Measurements from ENCODE around the gene LTC4S.
A peak's percentile ranks its signal among the peaks of the same experiment; 100 is the strongest.
"Not testable (repeated sequence)": the region's sequence is repeated elsewhere in the genome, so short reads cannot be mapped to it uniquely, and the experiment has no call there.

The LTC4S gene

GRCh38 chr5:179793468-179794139 is at the start of gene LTC4S:
LTC4S (plus strand) TSS chr5:179793986; CDS start chr5:179794081, 95 bp downstream.
- DNase-seq (ENCODE audit: low read depth) = no peak

DNA sequence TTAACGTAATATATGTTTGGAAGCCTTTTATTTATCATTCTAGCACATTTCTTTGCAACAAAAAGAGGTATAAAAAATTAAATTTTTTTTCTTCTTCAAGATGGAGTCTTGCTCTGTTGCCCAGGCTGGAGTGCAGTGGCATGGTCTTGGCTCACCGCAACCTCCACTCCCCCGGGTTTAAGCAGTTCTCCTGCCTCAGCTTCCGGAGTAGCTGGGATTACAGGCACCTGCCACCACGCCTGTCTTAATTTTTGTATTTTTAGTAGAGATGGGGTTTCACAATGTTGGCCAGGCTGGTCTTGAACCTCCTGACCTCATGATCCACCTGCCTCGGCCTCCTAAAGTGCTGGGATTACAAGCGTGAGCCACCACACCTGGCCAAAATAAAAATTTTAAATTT is 49.7 kb upstream of the LTC4S start:
- not testable (repeated sequence) for DNase-seq (ENCODE audit: low read depth)

DNA sequence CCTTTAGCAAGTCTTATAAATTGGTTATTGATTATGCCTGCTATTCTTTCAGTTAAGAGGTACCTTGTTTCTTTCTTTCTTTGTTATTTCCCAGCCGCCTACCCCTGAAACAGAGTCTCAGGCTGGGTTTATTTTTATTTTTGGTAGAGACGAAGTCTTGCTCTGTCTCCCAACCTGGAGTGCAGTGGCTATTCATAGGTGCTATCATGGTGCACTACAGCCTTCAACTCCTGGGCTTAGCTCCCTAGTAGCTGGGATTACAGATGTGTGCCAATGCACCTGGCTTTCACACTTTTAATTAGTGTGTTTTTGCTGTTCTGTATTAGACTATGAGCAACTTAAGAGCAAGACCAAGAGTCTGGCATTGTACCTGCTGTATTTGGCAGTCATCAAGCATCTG is 46.9 kb upstream of the LTC4S start:
- DNase-seq (ENCODE audit: low read depth) = no peak

DNA sequence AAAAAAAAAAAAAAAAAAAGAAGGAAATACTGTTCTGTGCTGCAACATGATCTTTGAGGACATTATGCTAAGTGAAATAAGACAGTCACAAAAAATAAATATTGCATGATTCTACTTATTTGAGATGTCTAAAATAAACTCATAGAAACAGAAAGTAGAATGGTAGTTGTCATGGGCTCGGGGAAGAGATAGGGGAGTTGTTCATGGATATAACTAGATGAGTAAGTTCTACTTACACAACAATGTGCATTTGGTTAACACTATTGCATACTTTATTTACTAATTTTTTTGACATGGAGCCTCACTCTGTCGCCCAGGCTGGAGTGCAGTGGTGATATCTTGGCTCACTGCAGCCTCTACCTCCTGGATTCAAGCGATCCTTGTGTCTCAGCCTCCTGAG is 46.0 kb upstream of the LTC4S start:
- DNase-seq (ENCODE audit: low read depth) = no peak

- no peak for DNase-seq (ENCODE audit: low read depth)
Observed at GRCh38 chr5:179749857-179750508, 43.8 kb upstream of the LTC4S start.

DNA sequence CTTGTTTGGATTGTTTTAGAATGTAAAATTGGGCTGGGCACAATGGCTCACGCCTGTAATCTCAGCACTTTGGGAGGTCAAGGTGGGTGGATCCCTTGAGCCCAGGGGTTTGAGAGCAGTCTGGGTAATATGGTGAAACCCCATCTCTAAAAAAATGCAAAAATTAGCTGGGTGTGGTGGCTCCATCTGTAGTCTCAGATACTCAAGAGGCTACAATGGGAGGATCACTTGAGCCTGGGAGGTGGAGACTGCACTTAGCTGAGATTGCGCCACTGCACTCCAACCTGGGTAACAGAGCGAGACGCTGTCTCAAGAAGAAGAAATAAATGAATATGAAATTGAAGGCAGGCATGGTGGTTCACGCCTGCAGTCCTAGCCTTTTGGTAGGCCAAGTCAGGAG is 39.8 kb upstream of the LTC4S start:
- DNase-seq (ENCODE audit: low read depth) = no peak

GRCh38 chr5:179755022-179755421 is 38.8 kb upstream of the LTC4S start:
- DNase-seq (ENCODE audit: low read depth) = no peak

- DNase-seq (ENCODE audit: low read depth) = no peak
Observed at GRCh38 chr5:179758955-179759354, 34.8 kb upstream of the LTC4S start.

GRCh38 chr5:179759581-179760551 is 33.9 kb upstream of the LTC4S start:
- DNase-seq (ENCODE audit: low read depth) = no peak

DNA sequence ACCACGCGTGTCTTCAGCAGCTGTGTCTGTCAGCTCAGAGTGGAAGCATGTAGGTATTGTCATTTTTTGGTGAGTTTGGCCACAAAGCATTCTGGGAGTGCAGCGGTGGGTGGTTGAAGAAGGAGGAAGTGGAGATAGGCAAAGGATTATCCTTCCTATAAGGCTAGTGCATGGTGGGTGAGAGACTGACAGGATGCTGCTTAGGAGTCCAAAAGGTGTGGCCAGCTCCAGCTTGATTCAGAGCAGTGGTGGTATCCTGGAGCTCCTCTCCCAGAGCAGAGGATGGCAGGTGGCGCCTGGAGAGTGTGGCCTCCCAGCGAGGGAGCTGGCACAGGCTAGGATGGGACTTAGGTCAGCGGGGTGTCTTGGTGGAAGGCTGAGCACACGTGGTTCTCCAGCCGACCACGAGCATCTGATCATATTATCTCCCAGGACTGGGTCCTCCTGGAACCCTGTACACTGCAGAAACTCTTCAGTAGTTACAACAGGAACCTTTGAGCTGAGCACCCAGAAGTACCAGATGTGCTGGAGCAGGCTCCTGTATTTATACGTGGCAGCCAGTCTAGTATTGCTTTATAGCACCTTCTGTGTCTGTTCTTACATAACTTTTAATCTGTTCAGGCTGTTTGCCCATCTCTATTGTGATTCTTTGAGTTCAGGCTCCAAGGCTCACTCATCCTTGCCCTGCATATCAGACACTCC is 31.6 kb upstream of the LTC4S start:
- peak; percentile 42 for DNase-seq (ENCODE audit: low read depth)

DNA sequence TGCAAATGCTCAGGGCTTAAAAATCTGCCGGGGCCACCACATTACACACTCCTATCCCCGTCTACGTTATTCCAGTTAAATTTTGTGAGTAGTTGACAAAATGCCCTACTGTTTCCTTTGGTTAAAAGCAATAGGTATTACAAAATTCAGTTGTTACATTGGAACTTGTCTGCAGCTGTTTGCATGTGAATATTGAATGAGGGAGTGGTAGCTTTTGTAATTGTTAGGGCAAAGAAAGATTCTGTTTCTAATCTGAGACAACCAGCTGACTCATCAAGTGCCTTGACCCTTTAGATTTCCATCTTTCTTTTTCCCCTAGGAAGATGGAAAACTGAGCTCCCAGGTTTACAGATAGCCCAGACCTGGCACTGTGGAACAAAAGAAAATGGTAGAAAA is 31.0 kb upstream of the LTC4S start:
- DNase-seq (ENCODE audit: low read depth) = peak; percentile 75

- DNase-seq (ENCODE audit: low read depth) = peak; percentile 85
Observed at GRCh38 chr5:179763215-179763945, 30.4 kb upstream of the LTC4S start.

- no peak for DNase-seq (ENCODE audit: low read depth)
Observed at GRCh38 chr5:179764056-179764455, 29.7 kb upstream of the LTC4S start.

- DNase-seq (ENCODE audit: low read depth) = peak; percentile 96
Observed at GRCh38 chr5:179765400-179765799, 28.4 kb upstream of the LTC4S start.

GRCh38 chr5:179766021-179766725 is 27.6 kb upstream of the LTC4S start:
- DNase-seq (ENCODE audit: low read depth) = peak; percentile 74

DNA sequence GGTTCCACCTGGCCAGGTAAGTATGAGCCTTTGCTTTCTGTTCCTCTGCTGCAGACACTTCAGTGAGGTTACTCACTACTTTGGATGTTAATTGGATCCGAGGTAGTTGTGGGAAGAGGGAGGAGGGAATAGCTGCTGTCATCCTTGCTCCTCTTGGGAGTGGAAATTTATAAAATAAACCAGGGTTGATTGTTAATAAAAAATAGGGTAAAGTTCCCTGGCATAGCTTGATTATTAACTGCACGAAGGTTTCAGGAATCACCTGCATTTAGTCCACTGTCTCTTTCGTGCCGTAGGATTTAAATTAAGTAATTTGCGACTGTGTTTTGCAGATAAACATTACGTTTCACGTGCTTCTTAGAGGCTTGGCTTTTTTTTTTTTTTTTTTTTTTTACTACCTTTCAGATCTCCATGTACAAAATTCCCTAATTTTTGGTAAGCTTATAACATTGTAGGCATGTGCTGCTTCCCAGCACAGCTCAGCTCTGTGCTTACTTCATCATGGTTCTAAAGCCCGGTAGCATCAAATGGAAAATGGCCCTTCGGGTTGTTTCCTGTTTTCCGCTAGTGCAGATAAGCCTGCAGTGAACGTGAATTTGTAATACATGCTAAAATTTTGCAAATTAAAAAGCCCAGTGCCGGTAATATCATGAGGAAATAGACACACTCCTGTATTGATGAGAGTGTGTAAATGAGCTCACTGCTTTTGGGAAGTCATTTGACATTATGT is 26.9 kb upstream of the LTC4S start:
- no peak for DNase-seq (ENCODE audit: low read depth)

GRCh38 chr5:179767496-179768100 is 26.2 kb upstream of the LTC4S start:
- DNase-seq (ENCODE audit: low read depth) = no peak

GRCh38 chr5:179768326-179769085 is 25.3 kb upstream of the LTC4S start:
- DNase-seq (ENCODE audit: low read depth) = no peak

- no peak for DNase-seq (ENCODE audit: low read depth)
Observed at GRCh38 chr5:179769271-179769670, 24.5 kb upstream of the LTC4S start.

Data from ELR (cell line).